GM12872 (cell line): ENCODE results near the gene MED26.

Source experiments
- TF ChIP-seq, protein P1 (sequence below): IDR thresholded peaks from 3 replicates; pipeline ENCODE4 v1.5.1; 2011; ENCODE audit warnings: low read depth, mild to moderate bottlenecking, low read length, moderate library complexity; ENCODE audit not compliant: insufficient read depth

MED26 gene

DNA sequence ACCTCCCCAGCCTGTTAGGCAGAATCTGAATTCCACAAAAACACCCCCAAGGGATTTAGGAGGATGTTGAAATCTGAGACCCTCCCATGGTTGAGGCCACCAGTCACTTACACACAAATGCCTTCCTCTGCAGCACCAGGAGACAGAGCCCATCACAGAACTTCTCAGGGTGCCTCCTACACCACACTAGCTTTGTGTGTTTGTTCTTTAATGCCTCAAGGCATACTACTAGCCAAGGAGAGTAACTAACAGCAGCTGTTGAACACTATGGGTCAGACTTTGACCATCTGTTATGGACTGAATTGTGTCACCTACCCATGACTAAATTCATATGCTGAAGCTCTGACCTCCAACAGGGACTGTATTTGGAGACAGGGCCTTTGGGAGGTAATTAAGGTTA lies 9.5 kb upstream of the MED26 start:
- TF ChIP-seq, protein P1, sequence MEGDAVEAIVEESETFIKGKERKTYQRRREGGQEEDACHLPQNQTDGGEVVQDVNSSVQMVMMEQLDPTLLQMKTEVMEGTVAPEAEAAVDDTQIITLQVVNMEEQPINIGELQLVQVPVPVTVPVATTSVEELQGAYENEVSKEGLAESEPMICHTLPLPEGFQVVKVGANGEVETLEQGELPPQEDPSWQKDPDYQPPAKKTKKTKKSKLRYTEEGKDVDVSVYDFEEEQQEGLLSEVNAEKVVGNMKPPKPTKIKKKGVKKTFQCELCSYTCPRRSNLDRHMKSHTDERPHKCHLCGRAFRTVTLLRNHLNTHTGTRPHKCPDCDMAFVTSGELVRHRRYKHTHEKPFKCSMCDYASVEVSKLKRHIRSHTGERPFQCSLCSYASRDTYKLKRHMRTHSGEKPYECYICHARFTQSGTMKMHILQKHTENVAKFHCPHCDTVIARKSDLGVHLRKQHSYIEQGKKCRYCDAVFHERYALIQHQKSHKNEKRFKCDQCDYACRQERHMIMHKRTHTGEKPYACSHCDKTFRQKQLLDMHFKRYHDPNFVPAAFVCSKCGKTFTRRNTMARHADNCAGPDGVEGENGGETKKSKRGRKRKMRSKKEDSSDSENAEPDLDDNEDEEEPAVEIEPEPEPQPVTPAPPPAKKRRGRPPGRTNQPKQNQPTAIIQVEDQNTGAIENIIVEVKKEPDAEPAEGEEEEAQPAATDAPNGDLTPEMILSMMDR = no peak

DNA sequence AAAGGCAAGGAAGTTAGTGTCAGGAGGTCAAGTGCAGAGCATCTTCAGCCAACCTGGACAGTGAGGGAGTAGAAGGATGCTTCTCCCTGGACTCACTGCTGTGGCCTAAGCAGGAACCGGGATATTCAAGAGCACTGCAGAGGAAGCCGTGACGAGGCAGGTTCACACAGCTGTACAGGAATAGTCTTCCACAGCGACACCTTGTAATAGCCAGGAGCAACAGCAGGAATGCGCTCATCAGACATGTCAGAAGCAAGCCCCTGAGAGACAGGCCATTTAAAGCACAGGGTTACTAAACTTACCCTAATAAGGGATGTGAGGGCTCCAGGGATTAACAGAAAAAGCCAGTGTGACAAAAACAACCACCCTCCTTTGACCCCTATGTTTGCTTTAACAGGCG lies 3.5 kb upstream of the MED26 start:
- TF ChIP-seq, protein P1 = no peak

DNA sequence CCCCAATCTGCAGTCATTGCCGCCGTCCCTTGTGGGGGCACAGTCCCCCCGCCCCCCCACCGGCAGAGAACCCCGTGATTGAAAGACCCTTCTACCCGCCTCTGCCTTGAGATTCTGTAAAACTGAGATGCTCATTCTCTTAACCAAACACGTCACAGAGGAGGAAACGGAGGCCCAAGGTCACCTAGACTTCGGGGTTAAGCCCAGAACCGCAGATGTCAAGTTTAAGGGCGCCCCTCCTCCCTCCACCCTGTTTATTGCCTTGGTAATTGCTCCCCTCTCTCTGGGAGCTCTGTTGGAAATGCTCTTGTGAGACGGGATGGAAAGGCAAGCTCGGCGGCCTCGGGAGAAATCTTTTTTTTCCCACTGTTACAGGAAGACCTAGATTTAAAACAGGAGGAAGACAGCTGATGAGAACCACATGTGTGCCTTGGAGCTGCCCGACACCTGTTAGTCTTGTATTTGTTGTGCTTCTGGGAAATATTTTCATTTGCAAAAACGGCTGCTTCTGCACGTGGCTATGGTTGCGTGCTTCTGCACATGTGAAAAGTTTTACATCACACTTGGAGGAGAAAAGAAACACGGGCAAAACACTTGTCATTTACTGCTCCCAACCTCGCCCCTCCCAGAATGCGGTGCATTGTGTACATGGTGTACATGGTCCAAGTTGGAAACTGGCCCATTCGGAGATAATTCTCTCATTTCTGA lies 1.1 kb upstream of the MED26 start:
- TF ChIP-seq, protein P1 = no peak

DNA sequence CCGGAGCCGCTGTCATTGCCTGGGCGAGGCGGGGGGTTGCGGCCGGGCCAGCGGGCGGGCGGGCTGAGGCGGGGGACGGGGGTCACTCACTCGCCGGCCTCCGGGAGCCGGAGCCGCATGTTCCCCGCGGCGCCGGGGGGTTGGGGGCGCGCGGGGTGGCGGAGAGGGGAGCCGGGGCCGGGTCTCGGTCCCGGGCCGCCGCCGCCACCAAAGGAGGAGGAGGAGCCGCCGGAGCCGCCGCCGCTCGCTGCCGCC lies 149 bp downstream of the MED26 start:
- TF ChIP-seq, protein P1 = no peak

DNA sequence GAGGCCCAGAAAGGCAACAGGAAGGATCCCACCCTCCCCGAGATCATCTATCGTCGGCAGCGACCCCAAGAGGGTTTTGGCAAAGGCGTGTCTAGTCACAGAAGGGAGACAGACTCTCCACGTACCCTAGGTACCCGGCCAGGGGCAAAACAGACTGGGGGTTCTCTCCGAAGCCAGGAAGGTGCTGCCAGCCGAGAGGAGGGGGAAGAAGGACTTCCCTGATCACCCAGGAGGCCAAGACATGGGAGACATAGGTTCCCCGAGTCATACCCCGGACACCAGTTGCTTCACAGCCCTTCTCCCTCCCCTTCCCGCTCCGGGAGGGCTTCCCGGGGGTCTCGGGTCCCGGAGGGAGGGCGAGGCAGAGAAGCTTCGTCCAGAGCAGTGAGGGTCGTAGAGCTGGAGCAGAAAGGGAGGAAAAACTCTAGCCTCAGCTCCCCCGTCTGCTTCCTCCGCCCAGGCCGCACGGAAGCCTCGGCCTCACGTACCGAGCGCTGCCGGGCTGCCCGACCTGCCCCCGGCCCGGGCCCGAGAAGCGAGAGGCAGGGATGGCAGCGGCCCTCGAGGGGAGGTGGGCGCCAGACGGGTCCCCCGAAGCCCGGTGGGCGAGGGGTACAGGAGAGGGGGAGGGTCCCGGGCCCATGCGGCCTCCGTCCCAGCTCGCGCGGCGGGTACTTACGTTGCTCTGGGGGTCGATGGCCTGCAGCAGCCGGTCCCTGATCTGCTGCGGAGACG lies 644 bp downstream of the MED26 start:
- TF ChIP-seq, protein P1 = no peak

DNA sequence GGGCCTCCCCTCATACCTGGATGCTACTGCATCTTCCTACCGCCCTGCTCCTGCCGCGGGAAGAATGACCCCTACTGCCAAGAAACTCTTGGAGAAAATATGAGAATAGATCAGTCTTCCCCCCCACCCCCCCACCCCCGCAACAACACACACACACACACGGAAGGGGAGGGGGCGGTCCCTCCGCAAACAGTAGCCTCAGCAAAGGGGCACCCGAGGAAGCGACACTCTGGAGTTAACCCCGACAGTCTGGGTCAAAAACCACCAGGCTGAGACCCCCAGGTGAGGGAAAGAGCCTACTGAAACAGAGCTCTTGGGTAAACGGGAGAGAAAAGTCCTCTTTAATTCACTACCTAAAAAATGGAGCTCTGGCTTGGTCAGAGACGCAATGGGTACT lies 1.2 kb downstream of the MED26 start:
- TF ChIP-seq, protein P1 = no peak

DNA sequence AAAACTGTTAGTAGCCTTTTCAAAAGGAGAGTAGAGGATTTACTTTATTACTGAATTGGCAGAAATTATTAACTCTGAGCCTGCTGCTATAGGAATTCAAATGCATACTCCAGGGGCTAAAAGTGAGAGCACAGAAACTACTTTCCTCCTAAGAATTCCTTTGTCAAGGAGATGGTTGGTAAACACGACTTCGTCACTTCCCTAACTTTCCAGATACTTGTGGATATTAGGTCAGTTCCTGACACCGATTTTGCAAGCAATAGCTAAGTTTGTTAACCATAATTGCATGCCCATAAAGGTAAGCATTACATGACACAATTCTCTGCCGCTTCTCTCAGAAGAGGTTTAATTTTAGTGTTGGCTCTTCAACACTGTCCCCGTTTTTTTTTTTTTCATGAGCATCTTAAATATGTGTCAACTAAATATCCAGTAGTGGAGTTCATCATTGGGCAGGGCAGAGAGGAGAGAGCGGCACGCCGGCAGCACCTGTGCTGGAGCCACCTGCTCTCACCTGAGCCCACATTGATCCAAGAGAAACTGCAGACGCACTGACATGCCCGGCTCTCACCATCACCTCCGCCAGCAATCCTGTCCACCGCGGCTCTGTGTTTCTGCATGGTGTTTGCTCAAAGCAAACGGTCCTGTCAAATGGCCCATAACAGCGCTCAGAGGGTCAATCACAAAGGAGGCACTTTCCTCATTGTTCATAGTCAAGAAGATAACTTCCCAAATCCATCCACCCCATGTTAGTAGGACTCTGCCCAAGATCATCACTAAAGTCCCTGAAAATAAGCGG lies 2.6 kb downstream of the MED26 start:
- TF ChIP-seq, protein P1 = no peak
